Loucy (cell line): ENCODE measurements around the gene CDC73.

Experiments used
- CTCF ChIP-seq: fragments of 200-600 bp; sonication (generic); conservative IDR thresholded peaks from 2 replicates; pipeline ENCODE4 v1.5.1; 2014; ENCODE audit warnings: mild to moderate bottlenecking, antibody characterized with exemption, low read length
- EZH2phosphoT487 ChIP-seq: fragments of 200-600 bp; IDR thresholded peaks from 2 replicates; pipeline ENCODE4 v1.6.1; 2018; ENCODE audit warnings: antibody characterized with exemption, mild to moderate bottlenecking, moderate library complexity, borderline replicate concordance

GRCh38 chr1:193113258-193113991 is 8.4 kb upstream of the CDC73 start:
- no peak for TF ChIP-seq CTCF
- TF ChIP-seq EZH2phosphoT487 = no peak
